Esophagus squamous epithelium (tissue), 4 donors: ENCODE measurements around the gene MGAT4B.

Source experiments
- CTCF ChIP-seq, 6 experiments: fragments of 450-650 bp in 4 of 6; fragments of 200-600 bp in 2 of 6; sonication (generic) in 2 of 6; IDR thresholded peaks; one replicate each; pipeline ENCODE4 v1.5.1; 2016 to 2019; ENCODE audit warnings: antibody characterized with exemption in 6 of 6, mild to moderate bottlenecking in 4 of 6, moderate library complexity in 4 of 6
- POLR2A ChIP-seq, 4 donors: fragments of 450-650 bp; IDR thresholded peaks; one replicate each; pipeline ENCODE4 v1.6.1; 2017; ENCODE audit warnings: antibody characterized with exemption in 4 of 4, mild to moderate bottlenecking in 4 of 4, moderate library complexity in 3 of 4

DNA sequence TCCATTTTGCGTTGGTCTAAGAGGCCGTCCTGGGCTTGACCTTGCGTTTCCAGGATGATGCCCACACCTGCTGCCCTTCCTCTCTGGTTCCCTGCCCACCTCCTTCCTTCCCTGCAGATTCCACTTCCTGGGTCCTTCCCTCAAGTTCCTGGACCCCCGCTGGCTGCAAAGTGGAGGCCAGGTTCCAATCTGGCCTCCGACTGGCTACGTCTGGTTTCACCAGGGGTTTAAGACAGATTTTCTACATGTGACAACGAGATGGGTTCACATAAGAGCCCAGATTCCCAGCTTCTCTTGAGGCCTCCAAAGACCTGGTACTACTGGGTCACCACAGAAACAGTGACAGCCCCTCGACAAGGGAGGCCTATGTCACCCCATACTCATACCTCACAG lies 2.1 kb downstream of the MGAT4B start:
- TF ChIP-seq POLR2A (IDR thresholded peaks at IDR 0.05), result no peak
- TF ChIP-seq CTCF (IDR thresholded peaks at IDR 0.05), result no peak
